ENCODE measurements around the gene HK1. TPM values are rescaled to one million over a fixed set of nuclear protein-coding genes. Genes with fewer than 3 reads are reported as not detected.

Gene HK1
- total RNA-seq, 1 experiment from 2014 or later: 219 TPM

GRCh38 chr10:69425511-69426298 is 147.4 kb downstream of the HK1 start (continued):
- TF ChIP-seq ZNF532 (CRISPR knock-in tag; IDR thresholded peaks at IDR 0.05; ENCODE audit: borderline replicate concordance) (no peak), MXD4 (CRISPR knock-in tag; IDR thresholded peaks at IDR 0.05; ENCODE audit: borderline replicate concordance) (no peak), USF1 (CRISPR knock-in tag; IDR thresholded peaks at IDR 0.05) (peak; percentile 32; the same call in 1 of the 2 replicates), TEAD1 (CRISPR knock-in tag; IDR thresholded peaks at IDR 0.05) (no peak)

- Mint-ChIP-seq H3K27ac (no peak overlapping the region), H3K36me3 (no peaks in the 10 kb centered on the region), H3K27me3 (ENCODE audit: low read depth) (peaks cover 2% of the 10 kb centered on the region; the same call in 1 of the 2 replicates), H3K4me3 (no peak overlapping the region), H3K9me3 (no peaks in the 10 kb centered on the region), H3K4me1 (peaks cover 4% of the 10 kb centered on the region; the same call in 1 of the 2 replicates)
- POLR2A ChIA-PET: no interaction called here
- CTCF ChIA-PET: interaction anchor here (0.6 to 1.8 kb wide), 9 partner anchors 9 to 344 kb away, joined by 3 to 6 read pairs (median 5); no protein-coding TSS in a partner anchor
- ATAC-seq (no peak), DNase-seq (ENCODE audit: low spot score) (no peak)
- no peak for TF ChIP-seq ZNF396 (CRISPR knock-in tag; IDR thresholded peaks at IDR 0.05; ENCODE audit: borderline replicate concordance)
- no peak for TF ChIP-seq ATF6 (CRISPR knock-in tag; IDR thresholded peaks at IDR 0.05)
- TF ChIP-seq ARID4B (CRISPR knock-in tag; IDR thresholded peaks at IDR 0.05; ENCODE audit: borderline replicate concordance): no peak
- TF ChIP-seq E2F4 (CRISPR knock-in tag; IDR thresholded peaks at IDR 0.05; ENCODE audit: borderline replicate concordance, low read depth): no peak
- no peak for TF ChIP-seq ESRRA (CRISPR knock-in tag; IDR thresholded peaks at IDR 0.05; ENCODE audit: borderline replicate concordance)
- TF ChIP-seq USF2 (CRISPR knock-in tag; IDR thresholded peaks at IDR 0.05): no peak
- TF ChIP-seq JAZF1 (CRISPR knock-in tag; IDR thresholded peaks at IDR 0.05): no peak
- no peak for TF ChIP-seq PRRX2 (CRISPR knock-in tag; IDR thresholded peaks at IDR 0.05)
- TF ChIP-seq KAT7 (CRISPR knock-in tag; IDR thresholded peaks at IDR 0.05; ENCODE audit: borderline replicate concordance): no peak
- TF ChIP-seq GABPB1 (CRISPR knock-in tag; IDR thresholded peaks at IDR 0.05): no peak
- TF ChIP-seq RELA (CRISPR knock-in tag; IDR thresholded peaks at IDR 0.05; ENCODE audit: borderline replicate concordance): no peak
- TF ChIP-seq NFYB (CRISPR knock-in tag; conservative IDR thresholded peaks at IDR 0.05; ENCODE audit: low read depth): no peak
- no peak for TF ChIP-seq ZNF232 (CRISPR knock-in tag; IDR thresholded peaks at IDR 0.05)
- no peak for TF ChIP-seq MLX (CRISPR knock-in tag; IDR thresholded peaks at IDR 0.05)
These were observed 148.1 kb downstream of the HK1 start for GRCh38 chr10:69426376-69426727.
